Activated CD4-positive, alpha-beta T cell treated with anti-CD3 and anti-CD28 coated beads, Interleukin-2, amount 10 ng/mL, durations not matched to agents 7 days and 5 days (primary cell): Measurements from ENCODE around the gene OPRM1. TPM values are rescaled to one million over a fixed set of nuclear protein-coding genes. Genes with fewer than 3 reads are reported as not detected.

Experiments used
- CTCF ChIA-PET: fragments of 350-600 bp; sonication (Branson Sonifier 250); formaldehyde crosslinking; loops from one replicate; lab custom pipeline; 2021; ENCODE audit warnings: antibody characterized with exemption; lab: Charles Lee
- POLR2A ChIA-PET: fragments of 350-600 bp; sonication (Branson Sonifier 250); formaldehyde crosslinking; loops from one replicate; lab custom pipeline; 2021; ENCODE audit warnings: antibody characterized with exemption; lab: Charles Lee
- DNase-seq: peaks from one replicate; pipeline ENCODE4 v3.0.0-alpha.2; 2020
- H3K27ac Mint-ChIP-seq: one replicate; pipeline ENCODE4 v1.8.0; 2021; ENCODE audit warnings: mild to moderate bottlenecking, moderate library complexity, mixed read lengths
- H3K27me3 Mint-ChIP-seq: one replicate; pipeline ENCODE4 v1.8.0; 2021; ENCODE audit warnings: mixed read lengths
- H3K36me3 Mint-ChIP-seq: one replicate; pipeline ENCODE4 v1.8.0; 2021; ENCODE audit warnings: low read depth, mixed read lengths
- H3K4me1 Mint-ChIP-seq: one replicate; pipeline ENCODE4 v1.8.0; 2021; ENCODE audit warnings: mixed read lengths
- H3K4me3 Mint-ChIP-seq: one replicate; pipeline ENCODE4 v1.8.0; 2021; ENCODE audit warnings: mild to moderate bottlenecking, moderate library complexity, mixed read lengths
- H3K9me3 Mint-ChIP-seq: one replicate; pipeline ENCODE4 v1.8.0; 2021; ENCODE audit warnings: mixed read lengths
- total RNA-seq, 2 experiments: library from RNA; stranded (reverse); gene quantifications; one replicate each; pipeline ENCODE4 v1.2.3, GENCODE V29; 2021

The OPRM1 gene
- total RNA-seq, 2 experiments from 2014 or later, result not detected

DNA sequence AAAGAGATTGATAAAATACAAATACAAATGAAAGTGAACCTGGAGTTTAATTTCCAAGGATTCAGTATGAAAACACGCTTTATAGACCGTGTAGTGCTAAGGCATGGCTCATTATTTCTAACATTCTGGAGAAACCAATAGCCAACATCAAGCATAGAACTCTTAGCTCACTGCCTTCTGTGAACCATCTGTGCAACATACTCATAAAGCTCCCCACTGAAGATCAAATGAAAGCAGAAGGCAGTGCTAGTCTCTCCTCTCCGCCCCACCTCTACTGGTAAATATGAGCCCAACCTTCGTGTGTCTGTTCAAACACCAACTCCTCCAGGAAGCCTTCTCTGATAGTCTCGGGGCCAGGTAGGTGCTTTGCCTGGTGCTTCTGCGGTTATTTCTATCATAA is 163.9 kb downstream of the OPRM1 start:
- no peak for DNase-seq
- CTCF ChIA-PET, result no interaction called here
- POLR2A ChIA-PET, result no interaction called here
- peaks cover 87% of the 10 kb centered on the region for H3K36me3 Mint-ChIP-seq
- peaks cover 3% of the 10 kb centered on the region for H3K4me1 Mint-ChIP-seq
- H3K9me3 Mint-ChIP-seq, result peaks cover 4% of the 10 kb centered on the region
- H3K4me3 Mint-ChIP-seq, result no peak overlapping the region
- H3K27ac Mint-ChIP-seq, result no peak overlapping the region
- H3K27me3 Mint-ChIP-seq, result no peaks in the 10 kb centered on the region

DNA sequence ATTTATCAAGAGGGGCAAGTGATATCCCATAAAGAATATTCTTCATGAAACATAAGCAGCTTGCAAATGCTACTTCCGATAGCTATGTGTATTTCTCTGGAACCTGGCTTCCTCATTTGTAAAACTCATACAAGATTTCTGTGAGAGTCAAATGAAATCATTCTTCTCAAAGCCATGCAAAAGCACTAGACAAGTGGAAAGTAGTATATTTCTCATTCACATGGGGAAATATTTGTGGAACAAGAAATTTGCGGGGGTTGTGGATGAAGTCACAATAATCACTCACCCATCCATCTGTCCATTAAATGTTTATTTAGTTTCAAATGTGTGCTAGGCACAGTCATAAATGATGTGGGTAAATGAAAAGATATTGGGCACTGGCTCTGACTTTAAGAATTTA is 167.1 kb downstream of the OPRM1 start:
- ChIA-PET CTCF (no interaction called here), POLR2A (no interaction called here)
- no peaks in the 10 kb centered on the region for H3K27me3 Mint-ChIP-seq
- no peaks in the 10 kb centered on the region for H3K4me1 Mint-ChIP-seq
- peaks cover 80% of the 10 kb centered on the region for H3K36me3 Mint-ChIP-seq
- no peak for DNase-seq
- H3K4me3 Mint-ChIP-seq, result no peak overlapping the region
- peaks cover 4% of the 10 kb centered on the region for H3K9me3 Mint-ChIP-seq
- H3K27ac Mint-ChIP-seq, result no peak overlapping the region

- H3K27me3 Mint-ChIP-seq, result no peaks in the 10 kb centered on the region
- DNase-seq, result no peak
- CTCF ChIA-PET, result no interaction called here
- H3K4me1 Mint-ChIP-seq, result no peaks in the 10 kb centered on the region
- H3K9me3 Mint-ChIP-seq, result peaks cover 2% of the 10 kb centered on the region
- no peak overlapping the region for H3K27ac Mint-ChIP-seq
- POLR2A ChIA-PET, result no interaction called here
- no peak overlapping the region for H3K4me3 Mint-ChIP-seq
- peaks cover 78% of the 10 kb centered on the region for H3K36me3 Mint-ChIP-seq
These were observed 168.0 kb downstream of the OPRM1 start for GRCh38 chr6:154206996-154207395.

DNA sequence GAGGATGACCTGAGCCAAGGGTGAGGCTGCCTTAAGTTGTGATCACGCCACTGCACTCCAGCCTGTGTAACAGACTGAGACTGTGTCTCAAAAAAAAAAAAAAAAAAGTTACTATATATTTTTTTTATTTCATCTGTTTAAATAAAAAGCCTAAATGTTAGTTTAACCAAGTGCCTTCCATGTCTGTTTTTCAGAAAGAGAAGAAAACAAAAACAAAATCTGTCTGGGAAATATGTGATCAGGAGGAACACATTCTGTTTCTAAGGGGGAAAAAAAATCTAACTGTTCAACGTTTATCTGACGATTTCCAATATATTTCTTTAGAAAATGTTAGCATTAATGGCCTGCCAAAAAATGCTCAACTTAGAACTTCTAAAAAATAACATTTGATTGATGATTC is 170.5 kb downstream of the OPRM1 start:
- no peak for DNase-seq
- ChIA-PET CTCF (interaction anchor here (1.7 kb wide), 1 partner anchor 13 kb away, joined by 6 read pairs; no protein-coding TSS in a partner anchor), POLR2A (no interaction called here)
- H3K4me1 Mint-ChIP-seq, result no peaks in the 10 kb centered on the region
- H3K36me3 Mint-ChIP-seq, result peaks cover 77% of the 10 kb centered on the region
- H3K4me3 Mint-ChIP-seq, result no peak overlapping the region
- H3K27me3 Mint-ChIP-seq, result no peaks in the 10 kb centered on the region
- H3K27ac Mint-ChIP-seq, result no peak overlapping the region
- H3K9me3 Mint-ChIP-seq, result peaks cover 2% of the 10 kb centered on the region

- Mint-ChIP-seq H3K4me1 (no peaks in the 10 kb centered on the region), H3K27ac (no peak overlapping the region), H3K27me3 (no peaks in the 10 kb centered on the region), H3K9me3 (peaks cover 2% of the 10 kb centered on the region), H3K36me3 (peaks cover 70% of the 10 kb centered on the region), H3K4me3 (no peak overlapping the region)
- POLR2A ChIA-PET, result no interaction called here
- DNase-seq, result no peak
- CTCF ChIA-PET, result interaction anchor here (1.0 kb wide), 1 partner anchor 15 kb away, joined by 3 read pairs; no protein-coding TSS in a partner anchor
These were observed 171.6 kb downstream of the OPRM1 start for GRCh38 chr6:154210678-154211077.

- no peaks in the 10 kb centered on the region for H3K9me3 Mint-ChIP-seq
- H3K4me3 Mint-ChIP-seq, result no peak overlapping the region
- no peak for DNase-seq
- ChIA-PET POLR2A (no interaction called here), CTCF (no interaction called here)
- H3K4me1 Mint-ChIP-seq, result peaks cover 10% of the 10 kb centered on the region
- no peak overlapping the region for H3K27ac Mint-ChIP-seq
- H3K36me3 Mint-ChIP-seq, result peaks cover 61% of the 10 kb centered on the region
- no peaks in the 10 kb centered on the region for H3K27me3 Mint-ChIP-seq
These were observed 174.7 kb downstream of the OPRM1 start for GRCh38 chr6:154213782-154214181.

- peaks cover 28% of the 10 kb centered on the region for H3K4me1 Mint-ChIP-seq
- H3K27me3 Mint-ChIP-seq, result no peaks in the 10 kb centered on the region
- no peak overlapping the region for H3K4me3 Mint-ChIP-seq
- H3K36me3 Mint-ChIP-seq, result peaks cover 57% of the 10 kb centered on the region
- DNase-seq, result no peak
- H3K9me3 Mint-ChIP-seq, result no peaks in the 10 kb centered on the region
- POLR2A ChIA-PET, result no interaction called here
- H3K27ac Mint-ChIP-seq, result no peak overlapping the region
- CTCF ChIA-PET, result interaction anchor here (0.6 kb wide), 1 partner anchor 1204 kb away, joined by 4 read pairs; no protein-coding TSS in a partner anchor
These were observed 179.3 kb downstream of the OPRM1 start for GRCh38 chr6:154218301-154218700.

DNA sequence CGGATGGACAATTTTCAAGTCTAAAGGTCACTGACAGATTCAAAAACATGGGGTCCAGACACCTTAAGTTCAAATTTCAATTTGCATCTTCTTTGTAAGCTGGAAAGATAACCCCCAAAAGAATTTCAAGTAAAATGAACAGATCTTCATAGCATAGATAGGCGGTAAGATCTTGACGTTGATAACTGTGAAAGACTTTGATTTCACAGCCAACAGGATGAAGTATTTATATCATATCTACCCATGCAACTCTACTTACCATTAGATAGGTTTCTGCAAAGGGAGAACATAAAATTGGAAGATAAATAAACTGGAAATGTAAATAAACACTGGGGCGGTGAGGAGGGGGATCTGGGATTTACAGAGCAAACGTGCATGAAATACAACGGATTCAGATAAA is 179.7 kb downstream of the OPRM1 start:
- ChIA-PET POLR2A (no interaction called here), CTCF (interaction anchor here (1.5 kb wide), 1 partner anchor 26 kb away, joined by 4 read pairs; no protein-coding TSS in a partner anchor)
- peak overlapping the region; percentile 31 for H3K27ac Mint-ChIP-seq
- H3K36me3 Mint-ChIP-seq, result peaks cover 55% of the 10 kb centered on the region
- peaks cover 29% of the 10 kb centered on the region for H3K4me1 Mint-ChIP-seq
- no peak for DNase-seq
- no peak overlapping the region for H3K4me3 Mint-ChIP-seq
- no peaks in the 10 kb centered on the region for H3K27me3 Mint-ChIP-seq
- H3K9me3 Mint-ChIP-seq, result no peaks in the 10 kb centered on the region

DNA sequence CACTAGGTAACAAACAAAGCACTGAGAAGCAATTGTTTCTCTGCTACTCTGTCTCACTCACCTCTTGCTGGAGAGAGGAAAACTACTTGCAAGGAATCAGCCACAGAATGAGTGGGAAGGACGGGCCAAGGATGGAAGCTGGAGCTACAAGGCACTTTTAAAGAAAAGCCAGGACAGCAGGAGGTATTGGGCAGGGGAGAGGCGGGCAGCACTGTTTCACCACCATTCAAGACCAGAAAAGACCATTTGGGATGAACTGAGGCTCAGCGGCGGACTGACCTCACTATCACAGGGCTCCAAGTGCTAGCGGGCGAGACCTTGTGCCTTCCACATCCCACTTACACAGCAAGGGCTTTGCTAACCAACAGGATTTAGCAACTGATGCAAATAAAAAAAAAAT is 180.2 kb downstream of the OPRM1 start:
- DNase-seq, result no peak
- H3K36me3 Mint-ChIP-seq, result peaks cover 55% of the 10 kb centered on the region
- H3K27ac Mint-ChIP-seq, result peak overlapping the region; percentile 31
- no peaks in the 10 kb centered on the region for H3K9me3 Mint-ChIP-seq
- POLR2A ChIA-PET, result no interaction called here
- peaks cover 34% of the 10 kb centered on the region for H3K4me1 Mint-ChIP-seq
- H3K4me3 Mint-ChIP-seq, result no peak overlapping the region
- no peaks in the 10 kb centered on the region for H3K27me3 Mint-ChIP-seq
- CTCF ChIA-PET, result interaction anchor here (0.7 to 1.5 kb wide), 3 partner anchors 26 to 455 kb away, joined by 3 to 5 read pairs (median 4); no protein-coding TSS in a partner anchor

DNA sequence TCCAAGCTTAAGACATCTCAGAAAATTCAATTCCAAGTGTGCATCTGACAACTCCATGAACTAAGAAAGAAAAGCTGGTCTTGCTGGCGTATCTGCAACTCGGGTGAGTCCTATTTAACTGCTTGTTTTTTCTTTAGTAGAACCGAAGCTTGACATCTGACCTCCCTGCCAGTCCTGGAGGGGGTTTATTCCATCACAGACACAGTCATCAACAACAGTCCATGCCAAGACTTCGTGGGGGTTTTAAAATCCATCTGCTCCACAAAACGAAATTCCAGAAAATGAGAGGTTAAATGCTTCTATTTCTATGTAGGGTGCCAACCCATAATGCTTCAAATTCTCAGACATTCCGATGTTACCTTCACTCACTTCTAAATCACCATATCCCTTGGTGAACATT is 183.7 kb downstream of the OPRM1 start:
- peaks cover 45% of the 10 kb centered on the region for H3K4me1 Mint-ChIP-seq
- POLR2A ChIA-PET, result no interaction called here
- DNase-seq, result no peak
- no peak overlapping the region for H3K4me3 Mint-ChIP-seq
- H3K9me3 Mint-ChIP-seq, result peaks cover 2% of the 10 kb centered on the region
- H3K27ac Mint-ChIP-seq, result no peak overlapping the region
- peaks cover 57% of the 10 kb centered on the region for H3K36me3 Mint-ChIP-seq
- no peaks in the 10 kb centered on the region for H3K27me3 Mint-ChIP-seq
- CTCF ChIA-PET, result interaction anchor here (0.9 to 2.2 kb wide), 4 partner anchors 9 to 14 kb away, joined by 3 to 6 read pairs (median 3); no protein-coding TSS in a partner anchor

DNA sequence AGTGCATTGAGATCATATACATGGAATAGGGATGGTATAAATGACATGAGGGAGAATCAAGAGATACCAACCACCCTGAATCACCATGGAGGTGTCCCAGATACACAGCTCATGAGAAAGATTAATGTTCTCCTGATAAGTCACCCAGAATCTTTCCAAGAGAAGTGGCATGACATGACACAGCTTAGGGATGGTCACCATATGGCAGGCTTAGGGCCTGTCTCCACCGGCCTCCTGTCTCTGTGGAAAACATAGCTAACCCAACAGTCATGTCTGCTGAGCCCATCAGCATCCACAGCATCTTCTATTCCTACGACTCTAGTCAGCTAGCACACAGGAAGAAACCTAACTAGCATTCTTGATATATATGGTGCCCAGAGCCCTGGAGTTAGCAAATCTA is 184.3 kb downstream of the OPRM1 start:
- H3K36me3 Mint-ChIP-seq, result peaks cover 56% of the 10 kb centered on the region
- H3K4me1 Mint-ChIP-seq, result peaks cover 41% of the 10 kb centered on the region
- ChIA-PET POLR2A (no interaction called here), CTCF (interaction anchor here (0.9 to 2.2 kb wide), 4 partner anchors 9 to 14 kb away, joined by 3 to 6 read pairs (median 3); no protein-coding TSS in a partner anchor)
- no peak for DNase-seq
- H3K9me3 Mint-ChIP-seq, result peaks cover 2% of the 10 kb centered on the region
- H3K27me3 Mint-ChIP-seq, result no peaks in the 10 kb centered on the region
- no peak overlapping the region for H3K4me3 Mint-ChIP-seq
- H3K27ac Mint-ChIP-seq, result no peak overlapping the region

- CTCF ChIA-PET, result no interaction called here
- Mint-ChIP-seq H3K9me3 (peaks cover 2% of the 10 kb centered on the region), H3K27ac (no peak overlapping the region), H3K27me3 (no peaks in the 10 kb centered on the region), H3K4me1 (peaks cover 53% of the 10 kb centered on the region), H3K36me3 (peaks cover 46% of the 10 kb centered on the region), H3K4me3 (no peak overlapping the region)
- POLR2A ChIA-PET, result no interaction called here
- no peak for DNase-seq
These were observed 187.4 kb downstream of the OPRM1 start for GRCh38 chr6:154226461-154226860.

DNA sequence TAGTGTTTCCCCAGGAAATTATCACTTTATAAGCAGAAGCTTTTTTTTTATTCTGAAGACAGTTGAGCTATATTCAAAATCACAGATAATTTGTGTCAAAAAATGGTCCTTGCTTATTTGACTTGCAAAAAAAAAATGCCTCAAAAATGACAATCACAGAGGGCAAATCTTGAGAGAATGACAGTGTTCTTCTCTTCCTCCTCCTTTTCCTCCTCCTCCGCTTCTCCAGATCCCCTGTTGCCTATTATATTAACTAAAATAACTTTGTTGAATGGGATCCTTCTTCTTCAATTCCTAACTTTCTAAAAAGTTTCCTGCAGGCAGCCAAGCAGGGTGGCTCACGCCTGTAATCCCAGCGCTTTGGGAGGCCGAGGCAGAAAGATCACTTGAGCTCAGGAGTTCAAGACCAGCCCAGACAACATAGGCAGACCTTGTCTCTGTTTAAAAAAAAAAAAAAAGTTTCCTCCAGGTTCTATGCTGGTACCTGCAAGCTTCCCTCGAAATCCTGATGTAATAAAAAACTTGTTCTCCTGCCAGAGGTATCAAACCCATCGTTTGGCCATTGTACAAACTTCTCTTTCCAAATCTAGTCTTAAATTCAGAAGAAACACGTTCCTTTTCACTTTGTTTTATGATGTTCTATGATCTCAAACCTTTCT is 189.0 kb downstream of the OPRM1 start:
- no peak overlapping the region for H3K27ac Mint-ChIP-seq
- CTCF ChIA-PET, result interaction anchor here (0.7 to 1.8 kb wide), 2 partner anchors 13 to 49 kb away, joined by 4 to 6 read pairs; no protein-coding TSS in a partner anchor

More for the DNA sequence above, 189.0 kb downstream of the OPRM1 start:
- Mint-ChIP-seq H3K27me3 (no peaks in the 10 kb centered on the region), H3K4me1 (peaks cover 60% of the 10 kb centered on the region), H3K9me3 (peaks cover 2% of the 10 kb centered on the region), H3K36me3 (peaks cover 39% of the 10 kb centered on the region), H3K4me3 (no peak overlapping the region)
- POLR2A ChIA-PET, result no interaction called here
- DNase-seq, result no peak
